H7 (cell line): ENCODE measurements around the gene MSL3. TPM values are rescaled to one million over a fixed set of nuclear protein-coding genes. Genes with fewer than 3 reads are reported as not detected.

Experiments
- DNase-seq: peaks from one replicate; pipeline ENCODE4 v3.0.0; 2012
- H3K27me3 ChIP-seq: 2 replicates; pipeline ENCODE4 v1.6.0; 2011; ENCODE audit warnings: mild to moderate bottlenecking, low read length; ENCODE audit not compliant: control insufficient read depth, insufficient read depth
- H3K36me3 ChIP-seq: replicated peaks from 2 replicates; pipeline ENCODE4 v1.5.1; 2011; ENCODE audit warnings: low read length; ENCODE audit not compliant: control insufficient read depth, insufficient read depth
- H3K4me3 ChIP-seq: 2 replicates; pipeline ENCODE4 v1.5.1; 2011; ENCODE audit warnings: low read depth, mild to moderate bottlenecking, control low read depth, low read length, moderate library complexity; ENCODE audit not compliant: insufficient read depth
- total RNA-seq: library from RNA; depleted of rRNA; stranded (reverse); fragments of >200 nt; shearing (Covaris generic); gene quantifications from 2 replicates; pipeline ENCODE4 v1.2.3, GENCODE V29; 2014; rRNA removed

MSL3 gene
- total RNA-seq, 1 experiment from 2014 or later = 29.7 TPM

GRCh38 chrX:11781133-11781532 lies 23.1 kb downstream of the MSL3 start:
- Histone ChIP-seq H3K27me3 (no peaks in the 10 kb centered on the region), H3K4me3 (no peak overlapping the region), H3K36me3 (no peaks in the 10 kb centered on the region)
- no peak for DNase-seq

GRCh38 chrX:11781734-11782370 lies 23.8 kb downstream of the MSL3 start:
- no peak overlapping the region for H3K4me3 ChIP-seq
- DNase-seq = no peak
- H3K27me3 ChIP-seq = no peaks in the 10 kb centered on the region
- H3K36me3 ChIP-seq = no peaks in the 10 kb centered on the region

GRCh38 chrX:11784543-11784942 lies 26.5 kb downstream of the MSL3 start:
- H3K4me3 ChIP-seq = no peak overlapping the region
- H3K27me3 ChIP-seq = no peaks in the 10 kb centered on the region
- no peak for DNase-seq
- H3K36me3 ChIP-seq = no peaks in the 10 kb centered on the region

GRCh38 chrX:11786862-11787261 lies 28.8 kb downstream of the MSL3 start:
- no peaks in the 10 kb centered on the region for H3K27me3 ChIP-seq
- H3K36me3 ChIP-seq = no peaks in the 10 kb centered on the region
- no peak overlapping the region for H3K4me3 ChIP-seq
- DNase-seq = no peak

- H3K27me3 ChIP-seq = no peaks in the 10 kb centered on the region
- H3K4me3 ChIP-seq = no peak overlapping the region
- H3K36me3 ChIP-seq = no peaks in the 10 kb centered on the region
- DNase-seq = peak; percentile 87
Measured at GRCh38 chrX:11787564-11787963, 29.5 kb downstream of the MSL3 start.

GRCh38 chrX:11789809-11790208 lies 31.8 kb downstream of the MSL3 start:
- no peak for DNase-seq
- Histone ChIP-seq H3K27me3 (no peaks in the 10 kb centered on the region), H3K4me3 (no peak overlapping the region), H3K36me3 (no peaks in the 10 kb centered on the region)

GRCh38 chrX:11791090-11791489 lies 33.1 kb downstream of the MSL3 start:
- no peak overlapping the region for H3K4me3 ChIP-seq
- no peaks in the 10 kb centered on the region for H3K27me3 ChIP-seq
- DNase-seq = no peak
- H3K36me3 ChIP-seq = no peaks in the 10 kb centered on the region

GRCh38 chrX:11791537-11791936 lies 33.5 kb downstream of the MSL3 start:
- Histone ChIP-seq H3K36me3 (no peaks in the 10 kb centered on the region), H3K4me3 (no peak overlapping the region), H3K27me3 (no peaks in the 10 kb centered on the region)
- DNase-seq = no peak

GRCh38 chrX:11792461-11793421 lies 34.7 kb downstream of the MSL3 start:
- no peak overlapping the region for H3K4me3 ChIP-seq
- H3K36me3 ChIP-seq = no peaks in the 10 kb centered on the region
- no peaks in the 10 kb centered on the region for H3K27me3 ChIP-seq
- DNase-seq = no peak

- H3K27me3 ChIP-seq = no peaks in the 10 kb centered on the region
- no peak for DNase-seq
- no peak overlapping the region for H3K4me3 ChIP-seq
- H3K36me3 ChIP-seq = no peaks in the 10 kb centered on the region
Measured at GRCh38 chrX:11793734-11794133, 35.7 kb downstream of the MSL3 start.

GRCh38 chrX:11813341-11813740 lies 55.3 kb downstream of the MSL3 start:
- no peaks in the 10 kb centered on the region for H3K27me3 ChIP-seq
- no peaks in the 10 kb centered on the region for H3K36me3 ChIP-seq
- no peak for DNase-seq
- no peak overlapping the region for H3K4me3 ChIP-seq

Other genes with a start within 250 kb of the MSL3 start
- gene ARHGAP6, start 92.3 kb upstream of the MSL3 start, total RNA-seq = 1.7 and 2.0 TPM in 2 replicates